Right lobe of liver (tissue), 4 donors: ENCODE results near the gene SLC25A2.
A peak's percentile ranks its signal among the peaks of the same experiment; 100 is the strongest.

Experiments used
- POLR2A ChIP-seq: fragments of 450-650 bp; IDR thresholded peaks from one replicate; pipeline ENCODE4 v1.6.1; 2017; ENCODE audit warnings: antibody characterized with exemption, mild to moderate bottlenecking
- TF ChIP-seq, protein P1 (sequence below), 4 donors: fragments of 200-600 bp in 3 of 4; fragments of 450-650 bp in 1 of 4; IDR thresholded peaks; one replicate each; pipeline versions ENCODE4 v1.5.1 to v1.8.0; 2016 to 2022; ENCODE audit warnings: antibody characterized with exemption in 4 of 4, mild to moderate bottlenecking in 2 of 4
- donor health status: DM: no; HTN: no; CAD: no.
- donor health status: DM: no; HTN: no; CAD: no.
- donor health status: DM: no; HTN: yes; CAD: no.

DNA sequence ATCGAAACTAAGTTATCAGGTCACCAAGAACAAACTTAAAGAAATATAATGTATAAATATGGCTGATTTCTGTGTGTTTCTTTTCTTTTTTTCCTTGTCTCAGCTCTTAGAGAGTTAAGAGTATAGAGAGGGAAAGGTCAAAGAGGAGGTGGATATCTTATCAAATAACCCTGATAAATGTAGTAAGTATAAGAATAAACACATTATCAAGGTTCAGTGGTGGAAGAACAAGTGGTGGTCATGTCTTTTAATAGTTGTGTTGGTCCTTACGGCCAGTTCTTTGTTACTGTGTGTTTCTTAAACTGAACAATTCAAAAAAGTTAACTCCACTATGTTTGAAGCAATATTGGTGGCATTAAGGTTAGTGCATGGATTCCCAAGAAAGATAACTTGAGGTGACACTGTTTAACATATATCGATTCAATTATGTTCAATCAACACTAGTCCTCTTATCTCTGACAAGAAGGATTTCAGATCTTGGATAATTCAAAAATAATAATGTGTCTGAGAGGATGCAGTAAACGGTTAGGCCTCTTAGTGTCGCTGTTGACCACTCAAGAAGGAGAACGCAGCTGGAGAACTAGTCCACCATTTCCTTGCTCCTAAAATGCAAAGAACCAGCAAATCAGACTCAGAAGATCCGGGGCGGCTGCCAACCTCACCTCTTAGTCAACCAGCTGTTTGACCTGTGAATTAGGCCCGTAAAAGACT lies 39.5 kb upstream of the SLC25A2 start, which contains the start of gene PCDHGA3:
- TF ChIP-seq, protein P1, sequence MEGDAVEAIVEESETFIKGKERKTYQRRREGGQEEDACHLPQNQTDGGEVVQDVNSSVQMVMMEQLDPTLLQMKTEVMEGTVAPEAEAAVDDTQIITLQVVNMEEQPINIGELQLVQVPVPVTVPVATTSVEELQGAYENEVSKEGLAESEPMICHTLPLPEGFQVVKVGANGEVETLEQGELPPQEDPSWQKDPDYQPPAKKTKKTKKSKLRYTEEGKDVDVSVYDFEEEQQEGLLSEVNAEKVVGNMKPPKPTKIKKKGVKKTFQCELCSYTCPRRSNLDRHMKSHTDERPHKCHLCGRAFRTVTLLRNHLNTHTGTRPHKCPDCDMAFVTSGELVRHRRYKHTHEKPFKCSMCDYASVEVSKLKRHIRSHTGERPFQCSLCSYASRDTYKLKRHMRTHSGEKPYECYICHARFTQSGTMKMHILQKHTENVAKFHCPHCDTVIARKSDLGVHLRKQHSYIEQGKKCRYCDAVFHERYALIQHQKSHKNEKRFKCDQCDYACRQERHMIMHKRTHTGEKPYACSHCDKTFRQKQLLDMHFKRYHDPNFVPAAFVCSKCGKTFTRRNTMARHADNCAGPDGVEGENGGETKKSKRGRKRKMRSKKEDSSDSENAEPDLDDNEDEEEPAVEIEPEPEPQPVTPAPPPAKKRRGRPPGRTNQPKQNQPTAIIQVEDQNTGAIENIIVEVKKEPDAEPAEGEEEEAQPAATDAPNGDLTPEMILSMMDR (IDR thresholded peaks at IDR 0.05), result peak in 3 of 4 donors; percentile 13 to 22 (median 22)
- no peak for TF ChIP-seq POLR2A
